Measurements from ENCODE around the gene BET1. TPM values are rescaled to one million over a fixed set of nuclear protein-coding genes. Genes with fewer than 3 reads are reported as not detected.

The BET1 gene
- total RNA-seq, 1 experiment from 2014 or later: 19.9 TPM

DNA sequence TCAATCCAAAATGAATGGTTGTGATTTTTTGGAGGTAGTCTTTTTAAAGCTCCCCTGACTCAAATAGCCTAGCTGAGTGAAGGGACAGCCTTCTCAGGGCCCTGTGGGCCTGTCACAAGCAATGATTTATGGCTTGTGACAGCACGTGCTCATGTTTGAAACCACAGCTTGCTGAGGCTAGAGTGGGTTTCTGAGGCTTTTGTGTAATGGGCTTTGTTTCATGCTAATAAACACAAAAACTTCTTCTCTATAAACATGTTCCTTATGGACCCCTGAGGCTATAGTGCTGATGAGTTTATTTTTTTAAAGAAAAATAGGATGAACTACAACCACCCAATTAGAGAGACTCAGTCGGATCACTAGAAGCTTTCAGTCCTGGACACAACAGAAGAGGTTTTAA lies 36.1 kb upstream of the BET1 start:
- Histone ChIP-seq H3K9me3 (no peaks in the 10 kb centered on the region), H3K36me3 (ENCODE audit: control insufficient read depth, insufficient read depth, low read length) (no peaks in the 10 kb centered on the region), H3K4me3 (ENCODE audit: low read depth, low read length) (no peak overlapping the region), H3K27me3 (replicated peaks; ENCODE audit: control insufficient read depth, insufficient read depth, low read length) (no peaks in the 10 kb centered on the region), H3K4me1 (no peaks in the 10 kb centered on the region)
- intact Hi-C loops (cut with micrococcal nuclease; ENCODE audit: unreplicated experiment): no loop called here
- Mint-ChIP-seq H3K9me3 (ENCODE audit: unreplicated experiment) (no peaks in the 10 kb centered on the region), H3K27me3 (ENCODE audit: insufficient read depth, unreplicated experiment) (peaks cover 18% of the 10 kb centered on the region), H3K4me1 (ENCODE audit: low read depth, unreplicated experiment) (no peaks in the 10 kb centered on the region), H3K27ac (ENCODE audit: unreplicated experiment) (no peak overlapping the region), H3K36me3 (ENCODE audit: insufficient read depth, unreplicated experiment) (no peaks in the 10 kb centered on the region), H3K4me3 (ENCODE audit: unreplicated experiment) (no peak overlapping the region)
- CTCF ChIA-PET: no interaction called here
- no peak for DNase-seq
- TF ChIP-seq, protein P1, sequence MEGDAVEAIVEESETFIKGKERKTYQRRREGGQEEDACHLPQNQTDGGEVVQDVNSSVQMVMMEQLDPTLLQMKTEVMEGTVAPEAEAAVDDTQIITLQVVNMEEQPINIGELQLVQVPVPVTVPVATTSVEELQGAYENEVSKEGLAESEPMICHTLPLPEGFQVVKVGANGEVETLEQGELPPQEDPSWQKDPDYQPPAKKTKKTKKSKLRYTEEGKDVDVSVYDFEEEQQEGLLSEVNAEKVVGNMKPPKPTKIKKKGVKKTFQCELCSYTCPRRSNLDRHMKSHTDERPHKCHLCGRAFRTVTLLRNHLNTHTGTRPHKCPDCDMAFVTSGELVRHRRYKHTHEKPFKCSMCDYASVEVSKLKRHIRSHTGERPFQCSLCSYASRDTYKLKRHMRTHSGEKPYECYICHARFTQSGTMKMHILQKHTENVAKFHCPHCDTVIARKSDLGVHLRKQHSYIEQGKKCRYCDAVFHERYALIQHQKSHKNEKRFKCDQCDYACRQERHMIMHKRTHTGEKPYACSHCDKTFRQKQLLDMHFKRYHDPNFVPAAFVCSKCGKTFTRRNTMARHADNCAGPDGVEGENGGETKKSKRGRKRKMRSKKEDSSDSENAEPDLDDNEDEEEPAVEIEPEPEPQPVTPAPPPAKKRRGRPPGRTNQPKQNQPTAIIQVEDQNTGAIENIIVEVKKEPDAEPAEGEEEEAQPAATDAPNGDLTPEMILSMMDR (IDR thresholded peaks at IDR 0.05; ENCODE audit: insufficient read depth in 1 of 2, low read depth in 1 of 2, low read length in 1 of 2, severe bottlenecking in 1 of 2, unreplicated experiment in 1 of 2): no peak
- POLR2A ChIA-PET: no interaction called here
- no TSS peak for BruUV-seq (replicated peaks)

DNA sequence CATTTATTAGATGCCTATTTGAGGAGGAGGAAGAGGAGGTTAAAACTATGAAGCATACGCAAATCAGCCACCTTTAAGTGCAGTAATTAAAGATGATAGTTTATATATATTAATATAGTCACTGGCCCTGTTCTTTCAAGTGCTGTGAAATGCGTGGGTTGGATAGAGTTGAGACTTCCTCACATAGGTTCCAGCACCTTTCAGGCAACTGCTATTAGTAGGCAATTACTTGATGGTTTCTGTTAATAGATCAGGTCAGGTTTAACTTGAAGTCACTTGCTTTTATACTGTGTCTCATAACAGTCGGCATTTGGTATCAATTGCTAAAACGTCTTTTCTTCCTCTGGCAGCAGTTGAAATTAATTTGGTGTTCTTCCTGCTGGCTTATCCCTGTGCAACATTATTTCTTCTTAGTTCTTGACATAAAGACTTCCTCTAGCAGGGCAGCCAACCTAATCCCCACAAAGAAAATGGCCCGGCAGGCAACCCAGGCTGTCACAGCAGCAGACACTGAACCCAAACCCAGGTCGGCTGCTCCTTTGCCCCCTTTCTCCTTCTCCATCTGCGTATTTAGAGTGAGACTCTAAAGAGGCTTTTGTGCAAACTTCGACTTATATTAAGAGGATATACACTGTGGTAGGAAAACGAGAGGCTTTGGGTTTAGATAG lies 35.3 kb upstream of the BET1 start:
- TF ChIP-seq, protein P1 (IDR thresholded peaks at IDR 0.05; ENCODE audit: insufficient read depth in 1 of 2, low read depth in 1 of 2, low read length in 1 of 2, severe bottlenecking in 1 of 2, unreplicated experiment in 1 of 2): no peak
- no peaks in the 10 kb centered on the region for H3K9me3 Mint-ChIP-seq (ENCODE audit: unreplicated experiment)
- H3K36me3 Mint-ChIP-seq (ENCODE audit: insufficient read depth, unreplicated experiment): no peaks in the 10 kb centered on the region
- Histone ChIP-seq H3K4me3 (ENCODE audit: low read depth, low read length) (no peak overlapping the region), H3K9me3 (no peaks in the 10 kb centered on the region), H3K27me3 (replicated peaks; ENCODE audit: control insufficient read depth, insufficient read depth, low read length) (no peaks in the 10 kb centered on the region), H3K36me3 (ENCODE audit: control insufficient read depth, insufficient read depth, low read length) (no peaks in the 10 kb centered on the region), H3K4me1 (no peaks in the 10 kb centered on the region)
- H3K27ac Mint-ChIP-seq (ENCODE audit: unreplicated experiment): no peak overlapping the region
- intact Hi-C loops (cut with micrococcal nuclease; ENCODE audit: unreplicated experiment): no loop called here
- no peaks in the 10 kb centered on the region for H3K4me1 Mint-ChIP-seq (ENCODE audit: low read depth, unreplicated experiment)
- no TSS peak for BruUV-seq (replicated peaks)
- ChIA-PET CTCF (no interaction called here), POLR2A (no interaction called here)
- no peak overlapping the region for H3K4me3 Mint-ChIP-seq (ENCODE audit: unreplicated experiment)
- H3K27me3 Mint-ChIP-seq (ENCODE audit: insufficient read depth, unreplicated experiment): peaks cover 18% of the 10 kb centered on the region
- DNase-seq: no peak

DNA sequence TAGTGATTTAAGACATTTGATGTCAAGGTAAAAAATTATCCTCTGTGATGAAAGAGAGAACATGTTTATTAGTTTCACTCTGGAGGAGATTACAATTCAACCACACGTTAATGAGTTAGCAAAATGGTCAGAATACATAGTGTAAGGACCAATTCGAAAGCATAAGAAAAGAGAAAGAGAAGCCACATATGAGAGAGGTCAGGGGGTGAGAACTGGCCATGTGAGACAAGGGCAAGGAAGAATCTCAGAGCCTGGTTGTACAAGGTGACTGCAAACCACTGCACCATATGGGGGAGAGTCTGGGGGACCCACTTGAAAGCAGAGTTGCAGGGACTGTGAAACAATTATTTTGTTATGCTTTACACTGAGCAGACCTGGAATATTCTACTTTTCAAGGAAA lies 27.7 kb upstream of the BET1 start:
- intact Hi-C loops (cut with micrococcal nuclease; ENCODE audit: unreplicated experiment): no loop called here
- no peaks in the 10 kb centered on the region for H3K36me3 Mint-ChIP-seq (ENCODE audit: insufficient read depth, unreplicated experiment)
- no peaks in the 10 kb centered on the region; the same call in 1 of the 2 replicates for H3K27me3 ChIP-seq (replicated peaks; ENCODE audit: control insufficient read depth, insufficient read depth, low read length)
- no peaks in the 10 kb centered on the region for H3K9me3 Mint-ChIP-seq (ENCODE audit: unreplicated experiment)
- no peak overlapping the region for H3K4me3 Mint-ChIP-seq (ENCODE audit: unreplicated experiment)
- H3K4me3 ChIP-seq (ENCODE audit: low read depth, low read length): no peak overlapping the region
- ChIA-PET CTCF (no interaction called here), POLR2A (no interaction called here)
- no peaks in the 10 kb centered on the region for H3K36me3 ChIP-seq (ENCODE audit: control insufficient read depth, insufficient read depth, low read length)
- no peak overlapping the region for H3K27ac Mint-ChIP-seq (ENCODE audit: unreplicated experiment)
- no peaks in the 10 kb centered on the region for H3K4me1 ChIP-seq
- BruUV-seq (replicated peaks): no TSS peak
- H3K27me3 Mint-ChIP-seq (ENCODE audit: insufficient read depth, unreplicated experiment): peaks cover 34% of the 10 kb centered on the region
- H3K4me1 Mint-ChIP-seq (ENCODE audit: low read depth, unreplicated experiment): no peaks in the 10 kb centered on the region
- no peak for DNase-seq
- H3K9me3 ChIP-seq: no peaks in the 10 kb centered on the region
- TF ChIP-seq, protein P1 (IDR thresholded peaks at IDR 0.05; ENCODE audit: insufficient read depth in 1 of 2, low read depth in 1 of 2, low read length in 1 of 2, severe bottlenecking in 1 of 2, unreplicated experiment in 1 of 2): no peak

All from Caco-2 (cell line).